ENCODE data around the gene RESF1.

Gene RESF1

GRCh38 chr12:31959701-31960391 is 631 bp downstream of the RESF1 start:
- peak; percentile 55 for DNase-seq

- DNase-seq: no peak
Observed at GRCh38 chr12:31961137-31961536, 1.9 kb downstream of the RESF1 start.

GRCh38 chr12:31962076-31962475 is 2.9 kb downstream of the RESF1 start:
- DNase-seq: no peak

- DNase-seq: no peak
Observed at GRCh38 chr12:31964280-31964679, 5.1 kb downstream of the RESF1 start.

- DNase-seq: no peak
Observed at GRCh38 chr12:31965090-31965489, 5.9 kb downstream of the RESF1 start.

GRCh38 chr12:31966558-31967205 is 7.5 kb downstream of the RESF1 start:
- no peak for DNase-seq

- DNase-seq: no peak
Observed at GRCh38 chr12:31967539-31967938, 8.3 kb downstream of the RESF1 start.

- no peak for DNase-seq
Observed at GRCh38 chr12:31970199-31970598, 11.0 kb downstream of the RESF1 start.

GRCh38 chr12:31973818-31974217 is 14.6 kb downstream of the RESF1 start:
- no peak for DNase-seq

GRCh38 chr12:31974673-31975072 is 15.5 kb downstream of the RESF1 start:
- no peak for DNase-seq

GRCh38 chr12:31984806-31985591 is 25.8 kb downstream of the RESF1 start:
- no peak for DNase-seq

GRCh38 chr12:31985832-31986231 is 26.6 kb downstream of the RESF1 start:
- DNase-seq: no peak

- DNase-seq: no peak
Observed at GRCh38 chr12:31989571-31990362, 30.6 kb downstream of the RESF1 start.

- DNase-seq: no peak
Observed at GRCh38 chr12:31991146-31991545, 31.9 kb downstream of the RESF1 start.

GRCh38 chr12:31991815-31992214 is 32.6 kb downstream of the RESF1 start:
- DNase-seq: no peak

- DNase-seq: no peak
Observed at GRCh38 chr12:31999692-32000091, 40.5 kb downstream of the RESF1 start.

- no peak for DNase-seq
Observed at GRCh38 chr12:32000373-32001005, 41.3 kb downstream of the RESF1 start.

GRCh38 chr12:32002848-32003493 is 43.8 kb downstream of the RESF1 start:
- DNase-seq: no peak

GRCh38 chr12:32003654-32004053 is 44.4 kb downstream of the RESF1 start:
- DNase-seq: no peak

GRCh38 chr12:32005496-32006125 is 46.4 kb downstream of the RESF1 start:
- DNase-seq: no peak

All from inflammatory macrophage treated with lipopolysaccharide for 4 hours (primary cell).